Sigmoid colon (tissue), 4 donors: ENCODE results near the gene TRPC1.
"Not testable (repeated sequence)": the region's sequence is repeated elsewhere in the genome, so short reads cannot be mapped to it uniquely, and the experiment has no call there.

Experiments used
- POLR2AphosphoS5 ChIP-seq, 4 donors: sonication (generic); formaldehyde crosslinking; IDR thresholded peaks; one replicate each; pipeline ENCODE4 v1.6.1; 2017; ENCODE audit warnings: antibody characterized with exemption in 4 of 4
- TF ChIP-seq, protein P1 (sequence below), 4 experiments: fragments of 450-650 bp in 3 of 4; fragments of 200-600 bp in 1 of 4; IDR thresholded peaks; one replicate each; pipeline ENCODE4 v1.5.1; 2016 to 2019; ENCODE audit warnings: antibody characterized with exemption in 4 of 4, mild to moderate bottlenecking in 3 of 4, moderate library complexity in 2 of 4

DNA sequence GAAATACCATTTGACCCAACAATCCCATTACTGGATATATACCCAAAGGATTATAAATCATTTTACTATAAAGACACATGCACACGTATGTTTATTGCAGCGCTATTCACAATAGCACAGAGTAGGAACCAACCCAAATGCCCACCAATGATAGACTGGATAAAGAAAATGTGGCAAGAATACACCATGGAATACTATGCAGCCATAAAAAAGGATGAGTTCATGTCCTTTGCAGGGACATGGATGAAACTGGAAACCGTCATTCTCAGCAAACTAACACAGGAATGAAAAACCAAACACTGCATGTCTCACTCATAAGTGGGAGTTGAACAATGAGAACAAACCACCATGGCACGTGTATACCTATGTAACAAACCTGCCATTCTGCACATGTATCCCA lies 26.7 kb downstream of the TRPC1 start:
- TF ChIP-seq, protein P1, sequence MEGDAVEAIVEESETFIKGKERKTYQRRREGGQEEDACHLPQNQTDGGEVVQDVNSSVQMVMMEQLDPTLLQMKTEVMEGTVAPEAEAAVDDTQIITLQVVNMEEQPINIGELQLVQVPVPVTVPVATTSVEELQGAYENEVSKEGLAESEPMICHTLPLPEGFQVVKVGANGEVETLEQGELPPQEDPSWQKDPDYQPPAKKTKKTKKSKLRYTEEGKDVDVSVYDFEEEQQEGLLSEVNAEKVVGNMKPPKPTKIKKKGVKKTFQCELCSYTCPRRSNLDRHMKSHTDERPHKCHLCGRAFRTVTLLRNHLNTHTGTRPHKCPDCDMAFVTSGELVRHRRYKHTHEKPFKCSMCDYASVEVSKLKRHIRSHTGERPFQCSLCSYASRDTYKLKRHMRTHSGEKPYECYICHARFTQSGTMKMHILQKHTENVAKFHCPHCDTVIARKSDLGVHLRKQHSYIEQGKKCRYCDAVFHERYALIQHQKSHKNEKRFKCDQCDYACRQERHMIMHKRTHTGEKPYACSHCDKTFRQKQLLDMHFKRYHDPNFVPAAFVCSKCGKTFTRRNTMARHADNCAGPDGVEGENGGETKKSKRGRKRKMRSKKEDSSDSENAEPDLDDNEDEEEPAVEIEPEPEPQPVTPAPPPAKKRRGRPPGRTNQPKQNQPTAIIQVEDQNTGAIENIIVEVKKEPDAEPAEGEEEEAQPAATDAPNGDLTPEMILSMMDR (IDR thresholded peaks at IDR 0.05) = not testable (repeated sequence)
- TF ChIP-seq POLR2AphosphoS5 (IDR thresholded peaks at IDR 0.05) = not testable (repeated sequence)
